ENCODE measurements around the gene DNAJC10. TPM values are rescaled to one million over a fixed set of nuclear protein-coding genes. Genes with fewer than 3 reads are reported as not detected.

DNAJC10 gene, protein sequence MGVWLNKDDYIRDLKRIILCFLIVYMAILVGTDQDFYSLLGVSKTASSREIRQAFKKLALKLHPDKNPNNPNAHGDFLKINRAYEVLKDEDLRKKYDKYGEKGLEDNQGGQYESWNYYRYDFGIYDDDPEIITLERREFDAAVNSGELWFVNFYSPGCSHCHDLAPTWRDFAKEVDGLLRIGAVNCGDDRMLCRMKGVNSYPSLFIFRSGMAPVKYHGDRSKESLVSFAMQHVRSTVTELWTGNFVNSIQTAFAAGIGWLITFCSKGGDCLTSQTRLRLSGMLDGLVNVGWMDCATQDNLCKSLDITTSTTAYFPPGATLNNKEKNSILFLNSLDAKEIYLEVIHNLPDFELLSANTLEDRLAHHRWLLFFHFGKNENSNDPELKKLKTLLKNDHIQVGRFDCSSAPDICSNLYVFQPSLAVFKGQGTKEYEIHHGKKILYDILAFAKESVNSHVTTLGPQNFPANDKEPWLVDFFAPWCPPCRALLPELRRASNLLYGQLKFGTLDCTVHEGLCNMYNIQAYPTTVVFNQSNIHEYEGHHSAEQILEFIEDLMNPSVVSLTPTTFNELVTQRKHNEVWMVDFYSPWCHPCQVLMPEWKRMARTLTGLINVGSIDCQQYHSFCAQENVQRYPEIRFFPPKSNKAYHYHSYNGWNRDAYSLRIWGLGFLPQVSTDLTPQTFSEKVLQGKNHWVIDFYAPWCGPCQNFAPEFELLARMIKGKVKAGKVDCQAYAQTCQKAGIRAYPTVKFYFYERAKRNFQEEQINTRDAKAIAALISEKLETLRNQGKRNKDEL
- total RNA-seq = 10 to 100 TPM; 90.5 to 92.7 TPM

DNA sequence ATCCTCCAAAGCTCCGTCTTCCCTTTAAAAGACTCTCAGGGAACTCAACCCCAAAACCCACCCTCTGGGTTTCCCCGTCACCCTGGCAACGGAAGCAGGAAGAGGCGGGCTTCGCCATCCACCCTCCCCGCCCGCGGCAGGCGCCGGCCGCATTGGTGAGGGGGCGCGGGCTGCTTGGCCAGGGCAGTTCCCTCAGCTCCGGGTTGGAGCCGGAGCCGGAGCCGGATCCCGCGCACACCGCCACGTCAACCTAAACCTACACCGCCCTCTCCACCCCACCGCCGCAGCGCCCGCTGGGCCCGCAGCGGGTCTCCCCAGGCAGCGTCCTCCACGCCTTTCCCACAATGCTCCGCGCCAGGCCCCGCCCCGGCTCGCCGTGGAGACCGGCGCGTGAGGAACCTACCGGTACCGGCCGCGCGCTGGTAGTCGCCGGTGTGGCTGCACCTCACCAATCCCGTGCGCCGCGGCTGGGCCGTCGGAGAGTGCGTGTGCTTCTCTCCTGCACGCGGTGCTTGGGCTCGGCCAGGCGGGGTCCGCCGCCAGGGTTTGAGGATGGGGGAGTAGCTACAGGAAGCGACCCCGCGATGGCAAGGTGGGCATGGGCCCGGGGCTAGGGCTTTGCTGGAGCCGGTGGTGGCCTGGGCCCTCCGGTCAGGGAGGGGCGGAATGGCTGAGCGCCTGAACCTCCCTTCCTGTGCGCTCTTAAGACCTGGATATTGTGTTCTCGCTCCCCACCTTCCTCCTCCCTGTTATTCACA, at the start of gene DNAJC10:
Gene DNAJC10, plus strand, starts transcription at position 366 of the 758 bp plus-strand sequence. CDS start 1,830 bp downstream, outside the sequence.
- Histone ChIP-seq H3K27me3 (no peaks in the 10 kb centered on the region), H3K9ac (ENCODE audit: low read depth in 2 of 2, low read length in 2 of 2) (peak within 1 kb of the TSS; percentile 71 to 77), H3K27ac (peak within 1 kb of the TSS; percentile 68), H3K4me3 (peak within 1 kb of the TSS; percentile 99), H3K4me1 (no peaks in the 10 kb centered on the region), H3K9me3 (no peaks in the 10 kb centered on the region), H3K36me3 (no peaks in the 10 kb centered on the region)
- peak; percentile 93 for DNase-seq
- TF ChIP-seq, protein P1, sequence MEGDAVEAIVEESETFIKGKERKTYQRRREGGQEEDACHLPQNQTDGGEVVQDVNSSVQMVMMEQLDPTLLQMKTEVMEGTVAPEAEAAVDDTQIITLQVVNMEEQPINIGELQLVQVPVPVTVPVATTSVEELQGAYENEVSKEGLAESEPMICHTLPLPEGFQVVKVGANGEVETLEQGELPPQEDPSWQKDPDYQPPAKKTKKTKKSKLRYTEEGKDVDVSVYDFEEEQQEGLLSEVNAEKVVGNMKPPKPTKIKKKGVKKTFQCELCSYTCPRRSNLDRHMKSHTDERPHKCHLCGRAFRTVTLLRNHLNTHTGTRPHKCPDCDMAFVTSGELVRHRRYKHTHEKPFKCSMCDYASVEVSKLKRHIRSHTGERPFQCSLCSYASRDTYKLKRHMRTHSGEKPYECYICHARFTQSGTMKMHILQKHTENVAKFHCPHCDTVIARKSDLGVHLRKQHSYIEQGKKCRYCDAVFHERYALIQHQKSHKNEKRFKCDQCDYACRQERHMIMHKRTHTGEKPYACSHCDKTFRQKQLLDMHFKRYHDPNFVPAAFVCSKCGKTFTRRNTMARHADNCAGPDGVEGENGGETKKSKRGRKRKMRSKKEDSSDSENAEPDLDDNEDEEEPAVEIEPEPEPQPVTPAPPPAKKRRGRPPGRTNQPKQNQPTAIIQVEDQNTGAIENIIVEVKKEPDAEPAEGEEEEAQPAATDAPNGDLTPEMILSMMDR (IDR thresholded peaks at IDR 0.05) = no peak
- intact Hi-C loops (cut with DNase I) = no loop called here

DNA sequence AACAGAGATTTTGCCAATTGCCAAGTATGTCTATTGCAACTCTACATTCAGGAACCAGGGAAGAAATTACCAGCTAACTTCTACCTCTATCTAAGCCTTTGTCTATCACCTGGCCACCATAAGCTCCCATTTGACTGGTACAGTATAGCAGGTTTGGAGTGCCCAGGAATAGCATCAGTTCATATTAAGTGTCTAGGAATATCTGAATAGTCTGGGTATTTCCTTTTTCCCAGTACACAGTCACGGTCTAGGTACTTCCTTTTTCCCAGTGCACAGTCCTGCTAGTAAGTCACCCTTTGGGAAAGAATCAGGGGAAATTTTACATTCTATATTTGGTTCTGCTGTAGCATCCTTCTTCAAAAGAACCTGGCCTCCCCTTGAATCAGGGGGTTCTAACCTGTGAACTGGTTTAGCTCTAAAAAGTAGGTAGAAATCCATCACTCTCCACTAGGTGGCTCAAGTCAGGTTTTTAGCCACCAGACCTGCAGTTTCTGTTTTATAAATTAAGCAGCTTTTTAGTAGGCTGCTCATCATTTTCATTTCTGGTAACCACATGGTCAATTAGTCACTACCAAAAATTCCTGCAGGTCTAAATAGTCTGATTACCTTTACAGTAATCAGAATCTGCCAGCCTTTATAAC, 49.3 kb upstream of the DNAJC10 start:
- H3K4me1 ChIP-seq = no peaks in the 10 kb centered on the region
- no peak overlapping the region for H3K27ac ChIP-seq
- H3K36me3 ChIP-seq = no peaks in the 10 kb centered on the region
- intact Hi-C loops (cut with DNase I) = no loop called here
- TF ChIP-seq, protein P1 (IDR thresholded peaks at IDR 0.05) = peak; percentile 35
- no peak for DNase-seq
- no peaks in the 10 kb centered on the region for H3K27me3 ChIP-seq
- no peaks in the 10 kb centered on the region for H3K9me3 ChIP-seq
- H3K9ac ChIP-seq (ENCODE audit: low read depth in 2 of 2, low read length in 2 of 2) = no peak overlapping the region
- H3K4me3 ChIP-seq = no peak overlapping the region

DNA sequence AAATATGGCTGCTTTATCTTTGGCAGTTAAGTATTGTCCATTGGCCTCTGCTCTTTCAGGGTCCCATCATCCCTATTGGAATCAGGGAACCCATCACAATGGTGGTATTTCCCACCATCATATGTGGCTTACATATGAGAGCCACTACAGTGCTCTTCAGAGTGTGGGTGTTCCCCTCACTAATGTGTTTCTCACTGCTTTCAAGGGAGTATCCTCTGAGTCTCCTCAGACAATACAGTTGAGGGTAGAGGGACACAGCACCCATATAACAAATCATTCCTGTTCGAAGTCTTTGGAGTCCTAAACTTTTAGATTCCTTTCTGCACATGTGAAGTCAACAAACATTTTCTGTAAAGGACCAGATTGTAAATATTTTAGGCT, 48.8 kb upstream of the DNAJC10 start:
- no peak overlapping the region for H3K9ac ChIP-seq (ENCODE audit: low read depth in 2 of 2, low read length in 2 of 2)
- H3K36me3 ChIP-seq = no peaks in the 10 kb centered on the region
- H3K9me3 ChIP-seq = no peaks in the 10 kb centered on the region
- intact Hi-C loops (cut with DNase I) = no loop called here
- no peaks in the 10 kb centered on the region for H3K27me3 ChIP-seq
- TF ChIP-seq, protein P1 (IDR thresholded peaks at IDR 0.05) = peak; percentile 2
- no peak overlapping the region for H3K27ac ChIP-seq
- H3K4me3 ChIP-seq = no peak overlapping the region
- no peaks in the 10 kb centered on the region for H3K4me1 ChIP-seq
- no peak for DNase-seq

DNA sequence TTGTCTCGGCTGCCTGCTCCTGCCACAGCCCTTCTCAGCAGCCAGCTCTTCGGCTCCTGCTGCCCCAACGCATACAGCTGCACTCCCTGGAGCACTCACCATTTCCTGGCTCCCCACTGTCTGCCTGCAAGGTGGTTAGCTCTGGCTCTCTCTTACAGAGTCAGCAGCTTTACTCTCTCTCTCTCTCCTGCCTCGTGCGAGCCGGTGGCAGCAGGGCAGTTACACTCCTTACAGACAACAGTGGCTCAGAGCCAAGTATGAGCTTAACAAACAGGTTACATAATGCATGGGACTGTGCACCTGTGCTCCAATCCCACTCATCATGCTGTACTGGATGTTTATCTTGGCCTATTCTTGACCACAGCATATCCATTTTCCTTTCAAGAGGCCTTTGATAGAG, 47.4 kb upstream of the DNAJC10 start:
- H3K4me3 ChIP-seq = no peak overlapping the region
- H3K9me3 ChIP-seq = no peaks in the 10 kb centered on the region
- H3K27ac ChIP-seq = no peak overlapping the region
- H3K9ac ChIP-seq (ENCODE audit: low read depth in 2 of 2, low read length in 2 of 2) = no peak overlapping the region
- intact Hi-C loops (cut with DNase I) = no loop called here
- H3K36me3 ChIP-seq = no peaks in the 10 kb centered on the region
- H3K4me1 ChIP-seq = no peaks in the 10 kb centered on the region
- no peaks in the 10 kb centered on the region for H3K27me3 ChIP-seq
- TF ChIP-seq, protein P1 (IDR thresholded peaks at IDR 0.05) = no peak
- peak; percentile 23 for DNase-seq

Measured in colonic mucosa (tissue), 4 donors.